CD4-positive, alpha-beta T cell (primary cell): Measurements from ENCODE around the gene DAAM1. TPM values are rescaled to one million over a fixed set of nuclear protein-coding genes. Genes with fewer than 3 reads are reported as not detected.

Experiments
- ATAC-seq: fragments of 200-7000 bp; cut with Tn5 transposase; one replicate; pipeline ENCODE4 v1.10.0; 2022; ENCODE audit warnings: mild to moderate bottlenecking; ENCODE audit not compliant: poor library complexity
- CTCF ChIA-PET: fragments of 350-600 bp; sonication (Branson Sonifier 250); formaldehyde crosslinking; loops from one replicate; lab custom pipeline; 2021; ENCODE audit warnings: antibody characterized with exemption, inconsistent platforms; lab: Charles Lee
- POLR2A ChIA-PET: fragments of 350-600 bp; sonication (Branson Sonifier 250); formaldehyde crosslinking; loops from one replicate; lab custom pipeline; 2021; ENCODE audit warnings: antibody characterized with exemption, inconsistent platforms; lab: Charles Lee
- DNase-seq, 14 experiments: peaks; one replicate each; pipeline ENCODE4 v3.0.0-alpha.2; 2013 to 2020; ENCODE audit warnings: mixed read lengths in 2 of 14
- H3K27ac ChIP-seq, 2 donors: one replicate each; pipeline versions ENCODE4 v1.5.1 to v1.7.0; 2013; ENCODE audit warnings: low read length in 2 of 2, low read depth in 1 of 2, mild to moderate bottlenecking in 1 of 2
- H3K27me3 ChIP-seq, 2 experiments: 1 replicate in 1 of 2; 2 replicates in 1 of 2; pipeline versions ENCODE4 v1.6.1 to v1.7.0; 2013; ENCODE audit warnings: low read length in 2 of 2, control low read depth in 1 of 2, mild to moderate bottlenecking in 1 of 2, moderate library complexity in 1 of 2; ENCODE audit not compliant: insufficient read depth in 2 of 2, control insufficient read depth in 1 of 2
- H3K36me3 ChIP-seq: one replicate; pipeline ENCODE4 v1.6.1; 2013; ENCODE audit warnings: low read length, control low read depth; ENCODE audit not compliant: insufficient read depth
- H3K4me1 ChIP-seq: one replicate; pipeline ENCODE4 v1.6.1; 2013; ENCODE audit warnings: low read length, control low read depth; ENCODE audit not compliant: insufficient read depth
- H3K4me3 ChIP-seq: one replicate; pipeline ENCODE4 v1.5.1; 2013; ENCODE audit warnings: mild to moderate bottlenecking, low read length, moderate library complexity
- H3K9me3 ChIP-seq, 2 experiments: 1 replicate in 1 of 2; 2 replicates in 1 of 2; pipeline versions ENCODE4 v1.6.1 to v1.7.0; 2013; ENCODE audit warnings: low read length in 2 of 2, mild to moderate bottlenecking in 2 of 2, control low read depth in 1 of 2, moderate library complexity in 1 of 2; ENCODE audit not compliant: control insufficient read depth in 1 of 2, insufficient read depth in 1 of 2
- H3K27ac Mint-ChIP-seq: one replicate; pipeline ENCODE4 v1.8.0; 2020; ENCODE audit warnings: mixed read lengths
- H3K27me3 Mint-ChIP-seq: one replicate; pipeline ENCODE4 v1.8.0; 2021; ENCODE audit warnings: mixed read lengths
- H3K36me3 Mint-ChIP-seq: one replicate; pipeline ENCODE4 v1.8.0; 2021; ENCODE audit warnings: low read depth, mixed read lengths
- H3K4me1 Mint-ChIP-seq: one replicate; pipeline ENCODE4 v1.8.0; 2021; ENCODE audit warnings: low read depth, mixed read lengths
- H3K4me3 Mint-ChIP-seq: one replicate; pipeline ENCODE4 v1.8.0; 2020; ENCODE audit warnings: mild to moderate bottlenecking, mixed read lengths
- H3K9me3 Mint-ChIP-seq: one replicate; pipeline ENCODE4 v1.8.0; 2020; ENCODE audit warnings: mixed read lengths
- intact Hi-C, 2 experiments: fragments of 100-400 bp; cut with DNase I in 1 of 2; cut with micrococcal nuclease in 1 of 2; formaldehyde crosslinking; loops; one replicate each; pipeline versions ENCODE4 v1.15.1 to v1.9.0; 2023 to 2025; cut with DNase I, micrococcal nuclease
- total RNA-seq, 174 experiments: library from RNA in 2 of 174; stranded (reverse) in 2 of 174; gene quantifications; one replicate each; pipeline ENCODE4 v1.2.3 and lab custom pipeline; 2021 to 2026
- TF ChIP-seq, protein P1 (sequence below): fragments of 200-600 bp; IDR thresholded peaks from one replicate; pipeline ENCODE4 v1.8.0; 2022; ENCODE audit warnings: antibody characterized with exemption, mild to moderate bottlenecking

The DAAM1 gene
- total RNA-seq, 2 experiments from 2014 or later: 7.4 to 8.8 TPM

DNA sequence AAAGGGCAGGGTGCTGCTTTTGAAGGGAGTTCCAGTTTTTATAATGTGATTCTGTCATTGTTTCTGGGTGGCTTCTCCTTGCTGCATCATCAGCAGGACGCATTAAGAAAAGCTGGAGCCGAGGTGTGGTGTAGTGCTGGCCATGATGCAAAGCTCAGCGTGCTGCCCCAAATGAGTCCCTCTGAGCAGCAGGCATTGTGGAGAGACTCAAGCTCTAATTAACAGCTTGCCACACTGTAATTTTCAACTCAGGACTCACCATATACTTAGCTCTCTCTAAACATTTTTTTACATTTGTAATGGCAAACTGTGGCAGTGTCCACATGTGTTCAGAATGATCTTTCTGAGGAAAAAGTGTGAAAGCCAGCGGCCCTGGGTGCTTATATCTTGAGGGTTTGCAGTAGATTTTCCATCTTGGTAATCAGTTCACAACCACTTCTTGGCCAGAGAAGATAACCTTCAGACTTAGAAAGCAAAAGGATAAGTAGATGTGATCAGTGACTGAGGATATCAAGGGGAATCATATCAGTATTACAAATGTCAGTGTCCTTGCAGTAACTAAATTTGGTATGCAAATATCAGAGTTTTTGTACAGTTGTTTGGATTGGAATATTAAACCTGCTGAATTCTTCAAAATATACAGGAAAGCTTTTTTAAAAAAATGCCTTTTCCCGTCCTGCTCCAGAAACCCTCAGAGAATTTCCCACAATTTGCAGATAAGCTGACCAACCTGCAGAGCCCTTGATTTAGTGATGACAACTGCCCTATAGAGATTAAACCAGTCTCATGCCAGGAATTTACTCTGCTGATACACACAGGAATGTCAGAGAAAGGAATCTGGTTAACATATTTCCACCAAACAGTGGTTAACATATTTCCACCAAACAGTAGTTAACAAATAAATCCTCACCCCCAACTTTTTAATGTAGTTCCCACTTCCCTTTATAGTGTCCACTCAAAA, 63.6 kb downstream of the DAAM1 start:
- H3K4me1 Mint-ChIP-seq: no peaks in the 10 kb centered on the region
- Histone ChIP-seq H3K27ac (no peak overlapping the region), H3K4me3 (no peak overlapping the region), H3K9me3 (no peaks in the 10 kb centered on the region), H3K27me3 (no peaks in the 10 kb centered on the region), H3K36me3 (no peaks in the 10 kb centered on the region), H3K4me1 (no peaks in the 10 kb centered on the region)
- H3K36me3 Mint-ChIP-seq: no peaks in the 10 kb centered on the region
- DNase-seq: no peak
- ChIA-PET CTCF (no interaction called here), POLR2A (no interaction called here)
- intact Hi-C loops: no loop called here
- no peaks in the 10 kb centered on the region for H3K27me3 Mint-ChIP-seq
- ATAC-seq: no peak
- TF ChIP-seq, protein P1, sequence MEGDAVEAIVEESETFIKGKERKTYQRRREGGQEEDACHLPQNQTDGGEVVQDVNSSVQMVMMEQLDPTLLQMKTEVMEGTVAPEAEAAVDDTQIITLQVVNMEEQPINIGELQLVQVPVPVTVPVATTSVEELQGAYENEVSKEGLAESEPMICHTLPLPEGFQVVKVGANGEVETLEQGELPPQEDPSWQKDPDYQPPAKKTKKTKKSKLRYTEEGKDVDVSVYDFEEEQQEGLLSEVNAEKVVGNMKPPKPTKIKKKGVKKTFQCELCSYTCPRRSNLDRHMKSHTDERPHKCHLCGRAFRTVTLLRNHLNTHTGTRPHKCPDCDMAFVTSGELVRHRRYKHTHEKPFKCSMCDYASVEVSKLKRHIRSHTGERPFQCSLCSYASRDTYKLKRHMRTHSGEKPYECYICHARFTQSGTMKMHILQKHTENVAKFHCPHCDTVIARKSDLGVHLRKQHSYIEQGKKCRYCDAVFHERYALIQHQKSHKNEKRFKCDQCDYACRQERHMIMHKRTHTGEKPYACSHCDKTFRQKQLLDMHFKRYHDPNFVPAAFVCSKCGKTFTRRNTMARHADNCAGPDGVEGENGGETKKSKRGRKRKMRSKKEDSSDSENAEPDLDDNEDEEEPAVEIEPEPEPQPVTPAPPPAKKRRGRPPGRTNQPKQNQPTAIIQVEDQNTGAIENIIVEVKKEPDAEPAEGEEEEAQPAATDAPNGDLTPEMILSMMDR: no peak
- H3K27ac Mint-ChIP-seq: no peak overlapping the region
- no peak overlapping the region for H3K4me3 Mint-ChIP-seq
- no peaks in the 10 kb centered on the region for H3K9me3 Mint-ChIP-seq

- CTCF ChIA-PET: no interaction called here
- no peaks in the 10 kb centered on the region for H3K27me3 Mint-ChIP-seq
- no peak overlapping the region for H3K4me3 Mint-ChIP-seq
Observed at GRCh38 chr14:59252772-59253500, 64.5 kb downstream of the DAAM1 start.

GRCh38 chr14:59253527-59253926, 65.1 kb downstream of the DAAM1 start:
- H3K27me3 Mint-ChIP-seq: no peaks in the 10 kb centered on the region
- intact Hi-C loops: no loop called here
- no peaks in the 10 kb centered on the region for H3K36me3 ChIP-seq
- CTCF ChIA-PET: no interaction called here
- no peak for DNase-seq
- H3K4me3 Mint-ChIP-seq: no peak overlapping the region
- H3K27ac ChIP-seq: no peak overlapping the region
- no peaks in the 10 kb centered on the region for H3K36me3 Mint-ChIP-seq
- TF ChIP-seq, protein P1: no peak
- POLR2A ChIA-PET: no interaction called here
- no peaks in the 10 kb centered on the region for H3K4me1 Mint-ChIP-seq
- no peak for ATAC-seq
- no peak overlapping the region for H3K4me3 ChIP-seq
- no peaks in the 10 kb centered on the region for H3K4me1 ChIP-seq
- H3K9me3 Mint-ChIP-seq: no peaks in the 10 kb centered on the region
- no peaks in the 10 kb centered on the region for H3K27me3 ChIP-seq
- H3K9me3 ChIP-seq: no peaks in the 10 kb centered on the region
- H3K27ac Mint-ChIP-seq: no peak overlapping the region

More at GRCh38 chr14:59252772-59253500, 64.5 kb downstream of the DAAM1 start:
- DNase-seq: no peak
- POLR2A ChIA-PET: no interaction called here
- Histone ChIP-seq H3K9me3 (no peaks in the 10 kb centered on the region), H3K4me1 (no peaks in the 10 kb centered on the region), H3K36me3 (no peaks in the 10 kb centered on the region), H3K27ac (no peak overlapping the region), H3K4me3 (no peak overlapping the region), H3K27me3 (no peaks in the 10 kb centered on the region)
- H3K27ac Mint-ChIP-seq: no peak overlapping the region
- TF ChIP-seq, protein P1: no peak
- no peaks in the 10 kb centered on the region for H3K4me1 Mint-ChIP-seq
- no peaks in the 10 kb centered on the region for H3K36me3 Mint-ChIP-seq
- no peak for ATAC-seq
- intact Hi-C loops: no loop called here
- H3K9me3 Mint-ChIP-seq: no peaks in the 10 kb centered on the region
